HK-2 (cell line): ENCODE results near the gene FCRL2.
A peak's percentile ranks its signal among the peaks of the same experiment; 100 is the strongest.

Experiments
- DNase-seq: peaks from one replicate; pipeline ENCODE4 v3.0.0-alpha.2; 2018; ENCODE audit not compliant: unreplicated experiment

Gene FCRL2, protein sequence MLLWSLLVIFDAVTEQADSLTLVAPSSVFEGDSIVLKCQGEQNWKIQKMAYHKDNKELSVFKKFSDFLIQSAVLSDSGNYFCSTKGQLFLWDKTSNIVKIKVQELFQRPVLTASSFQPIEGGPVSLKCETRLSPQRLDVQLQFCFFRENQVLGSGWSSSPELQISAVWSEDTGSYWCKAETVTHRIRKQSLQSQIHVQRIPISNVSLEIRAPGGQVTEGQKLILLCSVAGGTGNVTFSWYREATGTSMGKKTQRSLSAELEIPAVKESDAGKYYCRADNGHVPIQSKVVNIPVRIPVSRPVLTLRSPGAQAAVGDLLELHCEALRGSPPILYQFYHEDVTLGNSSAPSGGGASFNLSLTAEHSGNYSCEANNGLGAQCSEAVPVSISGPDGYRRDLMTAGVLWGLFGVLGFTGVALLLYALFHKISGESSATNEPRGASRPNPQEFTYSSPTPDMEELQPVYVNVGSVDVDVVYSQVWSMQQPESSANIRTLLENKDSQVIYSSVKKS

GRCh38 chr1:157776971-157777391, at the start of gene FCRL2:
FCRL2 (minus strand) TSS chr1:157777132; CDS start chr1:157777073, 59 bp downstream.
- no peak for DNase-seq

- DNase-seq: no peak
Observed at GRCh38 chr1:157820299-157820698, 43.4 kb upstream of the FCRL2 start.

DNA sequence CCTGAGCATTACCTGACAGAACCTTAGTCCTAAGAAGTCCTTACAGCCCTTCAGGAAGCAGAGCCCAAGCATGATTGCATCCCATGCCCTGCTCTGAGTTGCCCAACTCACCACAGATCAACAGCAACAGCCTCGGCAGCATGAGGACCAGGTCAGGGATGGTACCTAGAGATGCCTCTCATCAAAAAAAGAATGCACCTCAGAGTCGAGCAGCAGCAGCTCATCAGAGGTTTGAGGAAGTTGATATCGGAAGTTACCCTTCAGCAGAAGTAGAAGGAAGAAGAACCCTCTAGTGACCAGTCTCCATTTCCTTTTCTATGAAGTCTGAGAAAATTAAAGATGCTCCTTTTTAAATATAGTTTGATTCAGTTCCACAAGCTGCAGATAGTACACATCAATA, 43.0 kb upstream of the FCRL2 start, which contains the start of gene FCRL1:
Gene FCRL1, minus strand, starts transcription at position 225 of the 400 bp plus-strand sequence. Its CDS starts 83 bp downstream, at position 142.
- DNase-seq: no peak

DNA sequence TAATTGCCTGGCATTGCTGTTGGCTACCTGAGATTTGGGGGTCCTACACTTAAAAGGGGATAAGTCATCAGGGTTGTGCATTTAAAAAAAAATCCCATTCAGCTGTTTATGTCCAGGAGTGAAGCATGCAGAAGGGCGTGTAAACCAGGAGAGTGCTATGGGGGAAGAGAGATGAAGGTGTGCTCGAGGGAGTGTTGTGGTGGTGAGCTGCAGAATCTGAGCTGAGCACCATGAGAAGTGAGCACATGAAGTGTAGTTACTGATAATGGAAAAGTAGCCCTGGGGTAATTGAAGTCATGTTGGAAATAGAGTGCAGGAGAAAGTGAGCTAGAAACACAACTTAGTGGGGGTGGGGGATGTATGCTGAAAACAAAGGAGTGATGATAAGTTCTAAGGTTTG, 42.3 kb upstream of the FCRL2 start:
- DNase-seq: no peak

DNA sequence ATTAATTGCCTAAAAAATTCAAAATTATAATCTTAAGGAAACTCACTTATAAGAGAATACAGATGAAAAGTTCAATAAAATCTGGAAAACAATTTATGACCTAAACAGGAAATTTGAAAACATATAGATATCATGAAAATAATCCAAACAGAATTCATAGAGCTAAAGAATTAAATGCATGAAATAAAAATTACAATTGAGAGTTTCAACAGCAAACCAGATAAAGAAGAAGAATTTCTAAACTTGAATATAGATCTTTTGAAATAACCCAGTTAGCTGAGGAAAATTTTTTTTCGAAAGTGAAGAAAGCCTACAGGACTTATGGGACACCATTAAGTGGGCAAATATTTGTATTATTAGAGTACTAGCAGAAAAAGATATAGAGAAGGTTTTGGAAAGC, 36.3 kb upstream of the FCRL2 start:
- no peak for DNase-seq

- no peak for DNase-seq
Observed at GRCh38 chr1:157806431-157807149, 29.7 kb upstream of the FCRL2 start.

- DNase-seq: no peak
Observed at GRCh38 chr1:157803851-157804250, 26.9 kb upstream of the FCRL2 start.

- DNase-seq: no peak
Observed at GRCh38 chr1:157799996-157800395, 23.1 kb upstream of the FCRL2 start.

DNA sequence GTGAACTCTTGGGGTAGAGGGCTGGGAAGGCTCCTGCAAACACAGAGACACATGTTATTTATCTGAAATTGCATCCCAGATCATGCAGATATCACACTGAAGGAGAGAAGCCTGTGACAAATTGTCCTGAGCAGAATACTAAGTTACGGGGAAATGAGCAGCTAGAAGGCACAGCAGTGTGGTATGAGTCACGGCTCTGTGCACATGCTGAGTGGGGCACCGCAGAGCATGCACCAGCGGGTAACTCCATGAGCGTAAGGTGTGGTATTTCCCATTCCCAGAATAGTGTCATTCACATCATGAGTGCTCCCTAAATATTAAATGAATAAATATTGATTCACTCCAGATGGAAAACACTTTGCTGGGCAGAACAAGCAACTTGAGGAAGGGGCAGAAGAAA, 21.3 kb upstream of the FCRL2 start:
- peak; percentile 25 for DNase-seq

DNA sequence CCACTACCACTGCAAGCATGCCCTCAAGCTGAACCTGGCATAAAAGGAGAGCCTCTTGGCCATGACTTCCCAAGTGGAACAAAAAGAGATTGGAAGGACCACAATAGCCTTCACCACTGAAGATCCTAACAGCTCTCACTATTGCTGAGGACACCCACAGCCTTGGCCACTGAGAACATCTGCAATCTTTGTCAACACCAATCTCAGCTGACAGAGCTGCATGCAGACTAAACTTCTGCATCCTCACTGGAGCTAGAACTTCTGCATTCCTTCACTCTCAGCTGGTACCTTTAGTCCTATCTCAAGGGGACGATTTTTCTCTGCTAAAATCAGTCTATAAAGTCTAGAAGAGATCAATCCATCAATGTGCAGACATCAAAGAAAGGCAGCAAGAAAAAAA, 8.3 kb upstream of the FCRL2 start:
- no peak for DNase-seq

DNA sequence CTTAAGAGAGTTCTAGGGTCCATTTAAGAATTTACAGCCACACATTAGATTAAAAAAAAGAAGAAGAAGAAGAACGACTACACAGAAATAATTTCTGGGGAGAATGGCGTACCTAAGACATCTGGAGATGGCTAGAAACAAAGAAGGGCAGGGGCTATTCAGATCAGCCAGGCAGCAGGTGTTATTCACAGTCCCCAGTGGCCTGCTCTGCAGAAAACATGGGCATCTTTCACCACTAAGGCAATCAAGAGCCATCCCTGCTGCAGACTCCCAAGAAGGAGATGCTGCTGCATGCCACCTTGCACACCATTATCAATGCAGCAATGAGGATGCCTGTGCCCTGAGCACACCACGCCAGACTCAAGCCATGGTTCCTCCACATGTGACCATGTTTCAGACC, 7.9 kb upstream of the FCRL2 start:
- no peak for DNase-seq

- DNase-seq: no peak
Observed at GRCh38 chr1:157782931-157783330, 6.0 kb upstream of the FCRL2 start.

DNA sequence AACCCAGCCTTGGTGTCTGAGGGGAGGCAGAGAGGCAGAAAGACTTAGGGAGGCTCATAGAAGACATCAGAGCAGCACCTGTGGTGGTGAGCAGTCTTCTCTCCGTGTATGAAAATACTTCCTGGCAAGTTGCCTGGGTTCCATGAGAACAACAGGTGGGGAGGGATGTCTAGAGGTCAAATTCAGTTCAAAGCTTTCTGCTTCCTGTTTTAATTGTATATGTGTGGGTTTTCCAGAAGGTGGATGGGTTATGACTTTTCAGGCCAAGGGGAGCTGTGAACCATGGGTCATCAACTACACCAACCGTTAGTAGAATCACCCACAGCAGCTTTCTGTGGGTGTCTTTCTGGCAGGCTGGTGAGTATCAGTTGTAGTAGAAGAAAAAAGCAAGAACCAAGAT, 4.1 kb upstream of the FCRL2 start:
- DNase-seq: no peak

- DNase-seq: no peak
Observed at GRCh38 chr1:157775101-157775870, 1.6 kb downstream of the FCRL2 start.

DNA sequence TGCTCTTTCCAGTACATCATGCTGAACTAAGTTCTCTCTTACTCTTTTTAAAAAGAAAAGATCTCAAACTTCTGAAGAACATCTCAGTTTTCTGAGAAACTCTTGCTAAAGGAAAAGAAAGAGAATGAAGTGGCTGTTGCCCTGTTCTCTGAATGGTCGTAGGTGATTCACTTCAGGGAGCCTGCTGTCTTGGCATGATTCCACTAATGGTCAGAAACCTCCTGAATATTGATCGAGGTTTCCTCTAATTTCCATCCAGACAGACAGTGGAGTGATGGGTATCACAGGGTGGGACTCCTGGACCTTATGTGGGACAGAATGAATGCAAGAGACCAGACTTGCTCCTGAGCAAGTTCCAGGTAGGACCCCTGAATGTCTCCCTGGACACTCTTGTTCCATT, 2.5 kb downstream of the FCRL2 start:
- DNase-seq: no peak

DNA sequence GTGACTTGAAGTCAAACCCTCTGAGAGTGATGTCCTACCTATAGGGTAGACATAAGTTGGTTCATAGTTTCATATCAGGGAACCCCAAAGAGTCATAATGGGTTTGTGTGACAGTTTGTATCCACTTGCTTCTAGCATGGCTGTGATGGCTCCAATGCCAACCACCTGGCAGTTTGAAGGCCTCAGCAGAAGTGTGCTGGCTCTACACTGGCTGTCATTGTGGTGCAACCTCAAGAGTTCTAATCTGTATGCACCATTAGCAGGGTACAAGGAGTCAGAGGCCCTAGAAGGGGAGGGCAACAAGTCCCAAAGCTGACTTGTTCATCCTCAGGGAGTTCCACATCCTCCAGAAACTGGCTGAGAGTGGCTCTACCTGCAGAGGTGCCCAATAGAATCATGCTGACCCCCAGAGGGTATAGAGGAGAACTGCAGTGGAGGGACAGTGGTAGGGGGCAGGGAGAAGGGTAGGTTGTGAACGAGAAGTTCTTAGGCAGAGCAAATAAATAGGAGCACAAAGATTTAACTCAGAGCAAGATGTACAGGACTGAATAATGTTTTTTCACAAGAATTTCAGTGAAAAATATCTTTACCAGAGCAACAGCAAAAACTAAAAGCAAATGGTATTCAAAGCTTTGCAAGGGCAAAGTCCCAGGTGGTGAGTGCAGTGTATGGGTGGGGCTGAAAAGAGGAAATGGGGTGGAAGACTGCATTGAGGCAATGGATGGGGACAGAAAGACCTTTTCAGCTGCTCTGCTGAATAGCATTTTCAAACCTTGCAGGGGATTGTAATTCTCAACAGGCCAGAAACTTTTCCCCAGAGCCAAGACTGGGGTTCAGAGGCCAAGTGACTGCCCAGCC, 3.2 kb downstream of the FCRL2 start:
- no peak for DNase-seq

- no peak for DNase-seq
Observed at GRCh38 chr1:157771661-157772425, 5.1 kb downstream of the FCRL2 start.

DNA sequence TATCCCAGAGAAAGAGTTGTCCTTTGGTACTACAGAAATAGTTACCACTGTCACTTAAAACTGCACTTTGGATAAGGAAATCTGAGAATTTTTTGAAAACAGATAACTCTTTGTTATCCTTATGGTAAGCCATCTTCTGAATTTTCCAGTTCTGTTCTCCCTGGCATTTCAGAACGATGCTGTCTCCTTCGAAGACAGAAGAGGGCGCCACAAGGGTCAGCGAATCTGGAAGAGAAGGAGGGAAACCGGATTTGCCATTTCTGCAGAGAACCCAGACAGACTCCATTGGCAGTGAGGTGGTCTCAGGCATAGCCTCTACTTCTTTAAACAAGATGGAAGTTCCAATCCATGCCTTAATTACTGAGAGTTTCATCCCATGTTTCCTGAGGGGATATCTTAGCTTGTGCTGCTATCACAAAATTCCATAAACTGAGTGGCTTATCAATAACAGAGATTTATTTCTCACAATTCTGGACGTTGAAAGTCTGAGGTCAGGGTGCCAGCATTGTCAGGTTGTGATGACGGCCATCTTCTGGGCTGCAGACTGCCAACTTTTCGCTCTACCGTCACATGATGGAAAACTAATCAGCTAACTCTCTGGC, 6.4 kb downstream of the FCRL2 start:
- peak; percentile 6 for DNase-seq

- DNase-seq: no peak
Observed at GRCh38 chr1:157766792-157767191, 10.1 kb downstream of the FCRL2 start.

DNA sequence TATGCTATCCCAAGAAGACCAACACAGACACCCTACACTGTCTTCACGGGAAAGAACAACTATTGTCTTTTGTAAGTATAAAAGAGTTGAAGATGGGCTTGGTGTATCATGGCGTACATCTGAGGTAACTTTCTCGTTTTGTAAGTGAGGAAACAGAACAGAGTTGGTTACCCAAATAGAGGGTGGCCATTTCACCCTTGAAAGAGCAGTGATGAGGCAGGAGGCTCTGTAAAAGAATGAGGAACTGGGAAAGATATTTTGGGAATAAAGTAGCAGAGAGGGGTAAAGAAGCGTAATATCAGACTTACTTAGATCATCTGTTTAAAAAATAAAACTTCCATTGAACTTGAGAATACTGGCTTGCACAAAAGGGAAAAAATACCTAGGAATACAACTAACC, 18.9 kb downstream of the FCRL2 start:
- no peak for DNase-seq
